Measurements from ENCODE around the gene RBM3. TPM values are rescaled to one million over a fixed set of nuclear protein-coding genes. Genes with fewer than 3 reads are reported as not detected.
A peak's percentile ranks its signal among the peaks of the same experiment; 100 is the strongest.

The RBM3 gene
- total RNA-seq, 1 experiment from 2014 or later: 248 TPM

- DNase-seq: no peak
- no peaks in the 10 kb centered on the region for H3K27me3 Mint-ChIP-seq (ENCODE audit: unreplicated experiment)
- BruUV-seq (replicated peaks): no TSS peak
- H3K4me1 Mint-ChIP-seq (ENCODE audit: low read depth, unreplicated experiment): peaks cover 28% of the 10 kb centered on the region
- no peak overlapping the region for H3K27ac Mint-ChIP-seq (ENCODE audit: unreplicated experiment)
- intact Hi-C loops (cut with micrococcal nuclease; ENCODE audit: unreplicated experiment): no loop called here
- peaks cover 73% of the 10 kb centered on the region for H3K36me3 Mint-ChIP-seq (ENCODE audit: insufficient read depth, unreplicated experiment)
- H3K4me3 Mint-ChIP-seq (ENCODE audit: low read depth, unreplicated experiment): peak overlapping the region; percentile 2
- H3K9me3 Mint-ChIP-seq (ENCODE audit: low read depth, unreplicated experiment): no peaks in the 10 kb centered on the region
- no peak for TF ChIP-seq CTCF (IDR thresholded peaks at IDR 0.05; ENCODE audit: unreplicated experiment)
- CTCF ChIA-PET: no interaction called here
These were observed 4.4 kb downstream of the RBM3 start for GRCh38 chrX:48578661-48579128.

- peaks cover 67% of the 10 kb centered on the region for H3K36me3 Mint-ChIP-seq (ENCODE audit: insufficient read depth, unreplicated experiment)
- BruUV-seq (replicated peaks): no TSS peak
- no peak for TF ChIP-seq CTCF (IDR thresholded peaks at IDR 0.05; ENCODE audit: unreplicated experiment)
- peak overlapping the region; percentile 2 for H3K4me3 Mint-ChIP-seq (ENCODE audit: low read depth, unreplicated experiment)
- no peaks in the 10 kb centered on the region for H3K9me3 Mint-ChIP-seq (ENCODE audit: low read depth, unreplicated experiment)
- intact Hi-C loops (cut with micrococcal nuclease; ENCODE audit: unreplicated experiment): no loop called here
- no peaks in the 10 kb centered on the region for H3K27me3 Mint-ChIP-seq (ENCODE audit: unreplicated experiment)
- H3K27ac Mint-ChIP-seq (ENCODE audit: unreplicated experiment): peak overlapping the region; percentile 52
- no peak for DNase-seq
- peaks cover 28% of the 10 kb centered on the region for H3K4me1 Mint-ChIP-seq (ENCODE audit: low read depth, unreplicated experiment)
- CTCF ChIA-PET: no interaction called here
These were observed 5.0 kb downstream of the RBM3 start for GRCh38 chrX:48579259-48579658.

GRCh38 chrX:48580662-48581061, 6.4 kb downstream of the RBM3 start:
- CTCF ChIA-PET: no interaction called here
- DNase-seq: no peak
- no peak overlapping the region for H3K27ac Mint-ChIP-seq (ENCODE audit: unreplicated experiment)
- no peak overlapping the region for H3K4me3 Mint-ChIP-seq (ENCODE audit: low read depth, unreplicated experiment)
- BruUV-seq (replicated peaks): no TSS peak
- no peaks in the 10 kb centered on the region for H3K27me3 Mint-ChIP-seq (ENCODE audit: unreplicated experiment)
- intact Hi-C loops (cut with micrococcal nuclease; ENCODE audit: unreplicated experiment): no loop called here
- H3K9me3 Mint-ChIP-seq (ENCODE audit: low read depth, unreplicated experiment): no peaks in the 10 kb centered on the region
- H3K36me3 Mint-ChIP-seq (ENCODE audit: insufficient read depth, unreplicated experiment): peaks cover 53% of the 10 kb centered on the region
- H3K4me1 Mint-ChIP-seq (ENCODE audit: low read depth, unreplicated experiment): peaks cover 25% of the 10 kb centered on the region
- TF ChIP-seq CTCF (IDR thresholded peaks at IDR 0.05; ENCODE audit: unreplicated experiment): no peak

GRCh38 chrX:48584698-48585097, 10.4 kb downstream of the RBM3 start:
- H3K27me3 Mint-ChIP-seq (ENCODE audit: unreplicated experiment): no peaks in the 10 kb centered on the region
- no peak overlapping the region for H3K4me3 Mint-ChIP-seq (ENCODE audit: low read depth, unreplicated experiment)
- H3K36me3 Mint-ChIP-seq (ENCODE audit: insufficient read depth, unreplicated experiment): peaks cover 13% of the 10 kb centered on the region
- no peaks in the 10 kb centered on the region for H3K9me3 Mint-ChIP-seq (ENCODE audit: low read depth, unreplicated experiment)
- peaks cover 5% of the 10 kb centered on the region for H3K4me1 Mint-ChIP-seq (ENCODE audit: low read depth, unreplicated experiment)
- no peak for TF ChIP-seq CTCF (IDR thresholded peaks at IDR 0.05; ENCODE audit: unreplicated experiment)
- H3K27ac Mint-ChIP-seq (ENCODE audit: unreplicated experiment): no peak overlapping the region
- DNase-seq: no peak
- intact Hi-C loops (cut with micrococcal nuclease; ENCODE audit: unreplicated experiment): no loop called here
- BruUV-seq (replicated peaks): no TSS peak
- CTCF ChIA-PET: interaction anchor here (0.8 to 1.1 kb wide), 2 partner anchors 45 to 737 kb away, joined by 4 to 6 read pairs; partner anchors contain the start of gene TBC1D25
